Neural progenitor cell (in vitro differentiated cells): Measurements from ENCODE around the gene DENND5A. TPM values are rescaled to one million over a fixed set of nuclear protein-coding genes. Genes with fewer than 3 reads are reported as not detected.

Experiments used
- DNase-seq: peaks from one replicate; pipeline ENCODE4 v3.0.0-alpha.2; 2016; ENCODE audit warnings: low spot score
- H2AFZ ChIP-seq: fragments of 200-600 bp; sonication (generic); replicated peaks from 2 replicates; pipeline ENCODE4 v1.6.1; 2016; ENCODE audit warnings: antibody characterized with exemption
- H3F3A ChIP-seq: fragments of 200-600 bp; sonication (generic); 2 replicates; pipeline ENCODE4 v1.6.1; 2016; ENCODE audit warnings: antibody characterized with exemption, low read depth
- H3K27ac ChIP-seq: fragments of 200-600 bp; sonication (generic); 2 replicates; pipeline ENCODE4 v1.5.1; 2016; ENCODE audit warnings: mild to moderate bottlenecking
- H3K27me3 ChIP-seq: fragments of 200-600 bp; sonication (generic); 2 replicates; pipeline ENCODE4 v1.6.1; 2016; ENCODE audit warnings: mild to moderate bottlenecking, moderate library complexity
- H3K36me3 ChIP-seq: fragments of 200-600 bp; sonication (generic); 2 replicates; pipeline ENCODE4 v1.5.1; 2016
- H3K4me1 ChIP-seq: fragments of 200-600 bp; sonication (generic); 2 replicates; pipeline ENCODE4 v1.6.1; 2016; ENCODE audit warnings: mixed run types
- H3K4me2 ChIP-seq: fragments of 200-600 bp; sonication (generic); 2 replicates; pipeline ENCODE4 v1.6.1; 2016
- H3K4me3 ChIP-seq: fragments of 200-600 bp; sonication (generic); 2 replicates; pipeline ENCODE4 v1.5.1; 2016
- H3K79me2 ChIP-seq: fragments of 200-600 bp; sonication (generic); 2 replicates; pipeline ENCODE4 v1.6.1; 2016; ENCODE audit warnings: low read depth
- H3K9ac ChIP-seq: fragments of 200-600 bp; sonication (generic); 2 replicates; pipeline ENCODE4 v1.6.1; 2016
- H3K9me3 ChIP-seq: fragments of 200-600 bp; sonication (generic); 2 replicates; pipeline ENCODE4 v1.5.1; 2016; ENCODE audit warnings: low read depth
- H4K20me1 ChIP-seq: fragments of 200-600 bp; sonication (generic); 2 replicates; pipeline ENCODE4 v1.6.1; 2016; ENCODE audit warnings: low read depth
- H3K27ac Mint-ChIP-seq: 3 replicates; pipeline ENCODE4 v1.8.0; 2021; ENCODE audit warnings: mixed read lengths
- H3K27me3 Mint-ChIP-seq: 2 replicates; pipeline ENCODE4 v1.8.0; 2022; ENCODE audit warnings: low read depth, mild to moderate bottlenecking, inconsistent platforms, moderate library complexity, mixed read lengths; ENCODE audit not compliant: insufficient read depth
- H3K36me3 Mint-ChIP-seq: 3 replicates; pipeline ENCODE4 v1.8.0; 2021; ENCODE audit warnings: mixed read lengths
- H3K4me1 Mint-ChIP-seq: 3 replicates; pipeline ENCODE4 v1.8.0; 2021; ENCODE audit warnings: mixed read lengths
- H3K4me3 Mint-ChIP-seq: 3 replicates; pipeline ENCODE4 v1.8.0; 2021; ENCODE audit warnings: mild to moderate bottlenecking, moderate library complexity, mixed read lengths
- H3K9me3 Mint-ChIP-seq: 3 replicates; pipeline ENCODE4 v1.8.0; 2020; ENCODE audit warnings: mixed read lengths
- EZH2 ChIP-seq: fragments of 200-600 bp; sonication (generic); IDR thresholded peaks from 2 replicates; pipeline ENCODE4 v1.6.1; 2017; ENCODE audit warnings: antibody characterized with exemption, mild to moderate bottlenecking, moderate library complexity
- EZH2phosphoT487 ChIP-seq: fragments of 200-600 bp; sonication (generic); IDR thresholded peaks from 2 replicates; pipeline ENCODE4 v1.6.1; 2017; ENCODE audit warnings: antibody characterized with exemption
- total RNA-seq: library from RNA; depleted of rRNA; stranded (reverse); fragments of >200 nt; gene quantifications from 2 replicates; pipeline ENCODE4 v1.2.3, GENCODE V29; 2015; ENCODE audit warnings: low replicate concordance
- TF ChIP-seq, protein P1 (sequence below): fragments of 200-600 bp; sonication (generic); IDR thresholded peaks from 2 replicates; pipeline ENCODE4 v1.5.1; 2017; ENCODE audit warnings: antibody characterized with exemption, mild to moderate bottlenecking

The DENND5A gene
- total RNA-seq, 1 donor from 2014 or later: 142 TPM

DNA sequence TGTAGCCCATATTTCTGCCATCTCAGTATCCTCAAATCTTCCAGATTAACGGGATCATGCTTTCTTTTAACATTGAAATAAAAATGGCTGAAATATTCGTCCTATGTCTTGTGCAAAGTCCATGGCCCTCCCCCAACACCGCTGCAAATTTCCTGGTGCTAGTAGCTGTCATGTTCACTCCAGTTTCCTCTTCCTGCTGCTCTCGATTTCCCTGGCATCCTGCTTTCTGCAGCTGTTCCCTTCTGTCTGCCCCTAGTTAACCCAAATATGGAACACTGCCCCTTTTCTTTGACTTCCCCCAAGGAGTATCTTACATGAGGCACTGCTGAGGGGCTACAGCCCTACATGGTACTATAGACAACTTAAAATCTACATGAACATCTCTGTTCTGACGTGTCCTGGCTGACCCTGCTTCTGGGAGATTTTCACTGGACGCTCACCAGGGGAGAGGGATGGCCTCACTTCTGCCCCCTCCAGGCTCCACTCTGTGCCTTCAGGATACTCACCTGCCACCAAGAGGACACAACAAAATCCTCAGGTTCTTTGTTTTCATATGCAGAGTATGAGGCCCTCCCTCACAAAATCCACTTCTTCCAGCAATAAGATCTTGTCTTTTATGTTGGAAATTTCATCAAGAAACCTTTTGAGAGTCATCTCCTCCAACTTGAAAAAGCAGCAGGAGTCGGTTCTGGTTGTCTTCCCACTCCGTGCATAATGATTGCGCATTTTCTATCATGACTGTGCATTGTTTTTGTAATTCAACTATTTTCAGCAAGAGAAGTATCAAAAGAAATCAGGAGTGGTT is 144.3 kb downstream of the DENND5A start:
- Mint-ChIP-seq H3K4me3 (no peak overlapping the region), H3K27me3 (peaks cover 3% of the 10 kb centered on the region), H3K36me3 (peaks cover 14% of the 10 kb centered on the region), H3K27ac (no peak overlapping the region), H3K9me3 (no peaks in the 10 kb centered on the region), H3K4me1 (peaks cover 4% of the 10 kb centered on the region)
- DNase-seq: peak; percentile 77
- H4K20me1 ChIP-seq: no peaks in the 10 kb centered on the region
- H3F3A ChIP-seq: no peaks in the 10 kb centered on the region
- no peaks in the 10 kb centered on the region for H3K27me3 ChIP-seq
- TF ChIP-seq, protein P1, sequence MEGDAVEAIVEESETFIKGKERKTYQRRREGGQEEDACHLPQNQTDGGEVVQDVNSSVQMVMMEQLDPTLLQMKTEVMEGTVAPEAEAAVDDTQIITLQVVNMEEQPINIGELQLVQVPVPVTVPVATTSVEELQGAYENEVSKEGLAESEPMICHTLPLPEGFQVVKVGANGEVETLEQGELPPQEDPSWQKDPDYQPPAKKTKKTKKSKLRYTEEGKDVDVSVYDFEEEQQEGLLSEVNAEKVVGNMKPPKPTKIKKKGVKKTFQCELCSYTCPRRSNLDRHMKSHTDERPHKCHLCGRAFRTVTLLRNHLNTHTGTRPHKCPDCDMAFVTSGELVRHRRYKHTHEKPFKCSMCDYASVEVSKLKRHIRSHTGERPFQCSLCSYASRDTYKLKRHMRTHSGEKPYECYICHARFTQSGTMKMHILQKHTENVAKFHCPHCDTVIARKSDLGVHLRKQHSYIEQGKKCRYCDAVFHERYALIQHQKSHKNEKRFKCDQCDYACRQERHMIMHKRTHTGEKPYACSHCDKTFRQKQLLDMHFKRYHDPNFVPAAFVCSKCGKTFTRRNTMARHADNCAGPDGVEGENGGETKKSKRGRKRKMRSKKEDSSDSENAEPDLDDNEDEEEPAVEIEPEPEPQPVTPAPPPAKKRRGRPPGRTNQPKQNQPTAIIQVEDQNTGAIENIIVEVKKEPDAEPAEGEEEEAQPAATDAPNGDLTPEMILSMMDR: peak; percentile 77
- TF ChIP-seq EZH2phosphoT487: no peak
- TF ChIP-seq EZH2: no peak
- H2AFZ ChIP-seq: peak overlapping the region; percentile 100
- peaks cover 8% of the 10 kb centered on the region for H3K4me1 ChIP-seq
- H3K79me2 ChIP-seq: no peaks in the 10 kb centered on the region
- H3K9me3 ChIP-seq: no peaks in the 10 kb centered on the region
- H3K4me3 ChIP-seq: no peak overlapping the region
- no peak overlapping the region for H3K27ac ChIP-seq
- no peak overlapping the region for H3K9ac ChIP-seq
- H3K4me2 ChIP-seq: peak overlapping the region; percentile 55
- no peaks in the 10 kb centered on the region for H3K36me3 ChIP-seq

DNA sequence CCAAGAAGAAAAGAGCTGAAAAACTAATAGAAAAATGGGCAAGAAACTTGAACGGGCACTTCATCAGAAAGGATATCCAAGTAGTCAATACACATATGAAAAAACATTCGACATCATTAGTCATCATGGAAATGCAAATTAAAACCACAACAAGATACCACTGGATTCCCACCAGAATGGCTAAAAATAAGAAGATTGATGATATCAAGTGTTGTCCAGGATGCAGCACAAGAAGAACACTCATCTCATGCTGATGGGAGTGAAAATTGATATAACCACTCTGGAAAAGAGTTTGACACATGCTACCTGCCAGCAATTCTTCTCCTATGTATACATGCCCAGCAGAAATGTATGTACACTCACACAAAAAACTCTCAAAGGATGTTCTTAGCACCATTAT is 146.9 kb downstream of the DENND5A start:
- peaks cover 11% of the 10 kb centered on the region for H3K9me3 Mint-ChIP-seq
- H3K27me3 Mint-ChIP-seq: peaks cover 3% of the 10 kb centered on the region
- Histone ChIP-seq H2AFZ (no peak overlapping the region), H4K20me1 (no peaks in the 10 kb centered on the region), H3K4me3 (no peak overlapping the region), H3K27ac (no peak overlapping the region), H3K4me2 (no peak overlapping the region), H3K36me3 (no peaks in the 10 kb centered on the region), H3K79me2 (no peaks in the 10 kb centered on the region), H3K9me3 (no peaks in the 10 kb centered on the region), H3K4me1 (peaks cover 8% of the 10 kb centered on the region), H3K9ac (no peak overlapping the region), H3F3A (no peaks in the 10 kb centered on the region), H3K27me3 (no peaks in the 10 kb centered on the region)
- no peak overlapping the region for H3K27ac Mint-ChIP-seq
- H3K4me1 Mint-ChIP-seq: peaks cover 4% of the 10 kb centered on the region
- TF ChIP-seq, protein P1: no peak
- TF ChIP-seq EZH2phosphoT487 (no peak), EZH2 (no peak)
- no peak overlapping the region for H3K4me3 Mint-ChIP-seq
- H3K36me3 Mint-ChIP-seq: peaks cover 23% of the 10 kb centered on the region
- no peak for DNase-seq

DNA sequence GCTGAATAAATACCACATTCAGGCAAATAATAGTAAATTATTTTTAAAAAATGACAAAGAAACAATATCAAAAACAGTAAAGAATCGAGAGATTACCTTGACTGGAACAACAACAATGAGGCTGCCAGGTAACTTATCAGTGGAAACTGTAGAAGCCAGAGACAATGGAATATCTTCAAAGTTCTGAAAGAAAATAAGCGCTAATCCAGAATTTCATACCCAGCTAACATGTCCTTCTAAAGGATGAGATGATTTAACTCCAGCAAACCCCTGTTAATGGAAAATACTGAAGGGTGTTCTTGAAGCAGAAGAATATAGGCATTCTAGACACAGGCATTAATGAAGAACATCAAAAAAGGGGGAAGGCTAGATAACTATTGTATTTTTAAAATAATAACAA is 153.1 kb downstream of the DENND5A start:
- Histone ChIP-seq H2AFZ (no peak overlapping the region), H3F3A (peaks cover 9% of the 10 kb centered on the region), H3K4me3 (no peak overlapping the region), H3K79me2 (no peaks in the 10 kb centered on the region), H3K27ac (no peak overlapping the region), H3K9me3 (no peaks in the 10 kb centered on the region), H3K36me3 (no peaks in the 10 kb centered on the region), H3K4me1 (peaks cover 8% of the 10 kb centered on the region), H3K9ac (no peak overlapping the region), H4K20me1 (no peaks in the 10 kb centered on the region), H3K4me2 (no peak overlapping the region), H3K27me3 (no peaks in the 10 kb centered on the region)
- no peak for DNase-seq
- no peak overlapping the region for H3K4me3 Mint-ChIP-seq
- peaks cover 3% of the 10 kb centered on the region for H3K4me1 Mint-ChIP-seq
- peaks cover 3% of the 10 kb centered on the region for H3K27me3 Mint-ChIP-seq
- peaks cover 20% of the 10 kb centered on the region for H3K9me3 Mint-ChIP-seq
- H3K36me3 Mint-ChIP-seq: peaks cover 15% of the 10 kb centered on the region
- H3K27ac Mint-ChIP-seq: no peak overlapping the region
- TF ChIP-seq, protein P1: no peak
- TF ChIP-seq EZH2 (no peak), EZH2phosphoT487 (no peak)
